ENCODE measurements around the gene CSMD2. TPM values are rescaled to one million over a fixed set of nuclear protein-coding genes. Genes with fewer than 3 reads are reported as not detected.
A peak's percentile ranks its signal among the peaks of the same experiment; 100 is the strongest.

The CSMD2 gene
- total RNA-seq, 1 donor from 2014 or later, result 2.6 TPM

GRCh38 chr1:33874636-33875035 lies 290.4 kb downstream of the CSMD2 start:
- Histone ChIP-seq H3K4me2 (no peak overlapping the region), H2AFZ (replicated peaks) (no peak overlapping the region), H3K27ac (no peak overlapping the region), H3K9ac (no peak overlapping the region), H3K79me2 (ENCODE audit: low read depth) (no peaks in the 10 kb centered on the region), H3K4me3 (no peak overlapping the region), H4K20me1 (ENCODE audit: low read depth) (peaks cover 48% of the 10 kb centered on the region), H3K27me3 (peaks cover 77% of the 10 kb centered on the region), H3K4me1 (peaks cover 10% of the 10 kb centered on the region), H3F3A (ENCODE audit: low read depth) (peaks cover 21% of the 10 kb centered on the region), H3K36me3 (no peaks in the 10 kb centered on the region), H3K9me3 (ENCODE audit: low read depth) (no peaks in the 10 kb centered on the region)
- TF ChIP-seq EZH2 (IDR thresholded peaks at IDR 0.05), result no peak
- no peak for TF ChIP-seq CTCF (IDR thresholded peaks at IDR 0.05)
- no peak for TF ChIP-seq EZH2phosphoT487 (IDR thresholded peaks at IDR 0.05)
- H3K9me3 Mint-ChIP-seq, result peaks cover 10% of the 10 kb centered on the region
- no peaks in the 10 kb centered on the region for H3K36me3 Mint-ChIP-seq
- no peak overlapping the region for H3K27ac Mint-ChIP-seq
- H3K27me3 Mint-ChIP-seq (ENCODE audit: insufficient read depth, low read depth), result peaks cover 5% of the 10 kb centered on the region
- no peak for DNase-seq (ENCODE audit: low spot score)
- no peak overlapping the region for H3K4me3 Mint-ChIP-seq
- peaks cover 37% of the 10 kb centered on the region for H3K4me1 Mint-ChIP-seq

DNA sequence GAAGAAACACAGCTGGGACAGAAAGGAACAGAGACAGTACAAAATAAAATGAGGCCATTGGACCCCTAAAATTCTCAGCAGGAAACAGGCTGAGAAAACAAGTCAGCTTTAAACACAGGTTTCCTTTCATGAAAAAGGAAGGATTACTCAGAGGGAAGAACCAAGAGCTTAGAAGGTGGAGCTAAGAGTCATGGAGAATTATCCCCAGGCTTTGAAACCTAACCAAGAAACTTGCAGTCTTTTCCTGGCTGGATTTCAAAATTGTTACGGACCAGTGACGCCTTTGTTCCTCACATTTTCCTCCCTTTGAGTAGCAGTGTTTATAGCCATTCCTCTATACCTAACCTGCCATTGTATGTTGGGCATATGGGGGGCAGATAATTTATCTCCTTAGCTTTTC lies 292.3 kb downstream of the CSMD2 start:
- no peaks in the 10 kb centered on the region for H3K9me3 ChIP-seq (ENCODE audit: low read depth)
- H2AFZ ChIP-seq (replicated peaks), result no peak overlapping the region
- H3K27me3 Mint-ChIP-seq (ENCODE audit: insufficient read depth, low read depth), result peaks cover 5% of the 10 kb centered on the region
- peaks cover 11% of the 10 kb centered on the region for H3K9me3 Mint-ChIP-seq
- H3K9ac ChIP-seq, result no peak overlapping the region
- DNase-seq (ENCODE audit: low spot score), result peak; percentile 76
- peaks cover 31% of the 10 kb centered on the region for H3K4me1 Mint-ChIP-seq
- H3K4me3 ChIP-seq, result no peak overlapping the region
- peak overlapping the region; percentile 23 for H3K27ac Mint-ChIP-seq
- H3K4me3 Mint-ChIP-seq, result peak overlapping the region; percentile 2
- peaks cover 14% of the 10 kb centered on the region for H3K4me1 ChIP-seq
- H3F3A ChIP-seq (ENCODE audit: low read depth), result peaks cover 26% of the 10 kb centered on the region
- TF ChIP-seq CTCF (IDR thresholded peaks at IDR 0.05) (no peak), EZH2 (IDR thresholded peaks at IDR 0.05) (no peak), EZH2phosphoT487 (IDR thresholded peaks at IDR 0.05) (peak; percentile 93)
- H3K79me2 ChIP-seq (ENCODE audit: low read depth), result no peaks in the 10 kb centered on the region
- peaks cover 36% of the 10 kb centered on the region for H4K20me1 ChIP-seq (ENCODE audit: low read depth)
- H3K4me2 ChIP-seq, result peak overlapping the region; percentile 59
- H3K27me3 ChIP-seq, result peaks cover 89% of the 10 kb centered on the region
- no peaks in the 10 kb centered on the region for H3K36me3 ChIP-seq
- H3K36me3 Mint-ChIP-seq, result no peaks in the 10 kb centered on the region
- peak overlapping the region; percentile 89 for H3K27ac ChIP-seq

GRCh38 chr1:33872275-33872674 lies 292.8 kb downstream of the CSMD2 start:
- no peaks in the 10 kb centered on the region for H3K9me3 ChIP-seq (ENCODE audit: low read depth)
- H3K36me3 ChIP-seq, result no peaks in the 10 kb centered on the region
- Mint-ChIP-seq H3K27ac (peak overlapping the region; percentile 23), H3K9me3 (peaks cover 14% of the 10 kb centered on the region), H3K36me3 (no peaks in the 10 kb centered on the region), H3K4me1 (peaks cover 31% of the 10 kb centered on the region), H3K27me3 (ENCODE audit: insufficient read depth, low read depth) (peaks cover 5% of the 10 kb centered on the region), H3K4me3 (no peak overlapping the region)
- peaks cover 17% of the 10 kb centered on the region for H3K4me1 ChIP-seq
- no peaks in the 10 kb centered on the region for H3K79me2 ChIP-seq (ENCODE audit: low read depth)
- peak; percentile 78 for DNase-seq (ENCODE audit: low spot score)
- no peak overlapping the region for H2AFZ ChIP-seq (replicated peaks)
- peaks cover 35% of the 10 kb centered on the region for H4K20me1 ChIP-seq (ENCODE audit: low read depth)
- peak; percentile 93 for TF ChIP-seq EZH2phosphoT487 (IDR thresholded peaks at IDR 0.05)
- TF ChIP-seq EZH2 (IDR thresholded peaks at IDR 0.05), result no peak
- no peak overlapping the region for H3K9ac ChIP-seq
- H3K4me2 ChIP-seq, result peak overlapping the region; percentile 59
- peaks cover 28% of the 10 kb centered on the region for H3F3A ChIP-seq (ENCODE audit: low read depth)
- no peak overlapping the region for H3K4me3 ChIP-seq
- H3K27ac ChIP-seq, result peak overlapping the region; percentile 89
- H3K27me3 ChIP-seq, result peaks cover 85% of the 10 kb centered on the region

DNA sequence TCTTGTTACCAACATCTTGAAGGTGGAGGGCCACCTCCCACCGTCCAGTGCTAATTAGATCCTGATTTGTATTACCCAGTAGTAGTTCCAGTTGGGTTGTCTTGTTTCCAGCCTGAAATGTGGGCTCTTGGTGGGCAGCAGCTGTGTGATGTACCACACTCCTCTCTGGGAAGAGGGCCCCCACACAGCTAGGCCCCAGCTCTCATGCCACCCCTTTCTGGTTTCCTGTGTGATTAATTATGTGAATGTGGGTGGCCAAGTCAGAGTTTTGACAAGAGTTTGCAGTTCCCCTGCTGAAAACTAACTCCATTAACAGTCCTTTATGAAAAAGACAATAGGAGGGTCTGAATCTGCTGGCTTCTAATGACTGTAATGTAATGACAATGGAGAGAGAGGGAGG lies 297.3 kb downstream of the CSMD2 start:
- peaks cover 44% of the 10 kb centered on the region for H3K27me3 ChIP-seq
- Mint-ChIP-seq H3K36me3 (no peaks in the 10 kb centered on the region), H3K27ac (no peak overlapping the region), H3K9me3 (peaks cover 9% of the 10 kb centered on the region), H3K4me1 (peaks cover 15% of the 10 kb centered on the region), H3K27me3 (ENCODE audit: insufficient read depth, low read depth) (peaks cover 6% of the 10 kb centered on the region), H3K4me3 (no peak overlapping the region)
- peaks cover 14% of the 10 kb centered on the region for H3K4me1 ChIP-seq
- H3K4me3 ChIP-seq, result no peak overlapping the region
- H3K36me3 ChIP-seq, result no peaks in the 10 kb centered on the region
- no peak overlapping the region for H3K4me2 ChIP-seq
- H3F3A ChIP-seq (ENCODE audit: low read depth), result peaks cover 18% of the 10 kb centered on the region
- no peak overlapping the region for H3K9ac ChIP-seq
- no peak overlapping the region for H2AFZ ChIP-seq (replicated peaks)
- H3K27ac ChIP-seq, result no peak overlapping the region
- no peaks in the 10 kb centered on the region for H3K9me3 ChIP-seq (ENCODE audit: low read depth)
- TF ChIP-seq CTCF (IDR thresholded peaks at IDR 0.05), result no peak
- no peak for TF ChIP-seq EZH2 (IDR thresholded peaks at IDR 0.05)
- TF ChIP-seq EZH2phosphoT487 (IDR thresholded peaks at IDR 0.05), result no peak
- H4K20me1 ChIP-seq (ENCODE audit: low read depth), result peaks cover 14% of the 10 kb centered on the region
- no peaks in the 10 kb centered on the region for H3K79me2 ChIP-seq (ENCODE audit: low read depth)
- no peak for DNase-seq (ENCODE audit: low spot score)

Data from neural progenitor cell (in vitro differentiated cells).